22Rv1 (cell line): ENCODE results near the gene CITED4.

Experiments
- CTCF ChIP-seq: fragments of 450-650 bp; IDR thresholded peaks from 2 replicates; pipeline ENCODE4 v1.5.1; 2017; ENCODE audit warnings: mild to moderate bottlenecking
- ZFX ChIP-seq: fragments of 450-650 bp; IDR thresholded peaks from 2 replicates; pipeline ENCODE4 v1.6.1; 2017; ENCODE audit warnings: antibody characterized with exemption, borderline replicate concordance

DNA sequence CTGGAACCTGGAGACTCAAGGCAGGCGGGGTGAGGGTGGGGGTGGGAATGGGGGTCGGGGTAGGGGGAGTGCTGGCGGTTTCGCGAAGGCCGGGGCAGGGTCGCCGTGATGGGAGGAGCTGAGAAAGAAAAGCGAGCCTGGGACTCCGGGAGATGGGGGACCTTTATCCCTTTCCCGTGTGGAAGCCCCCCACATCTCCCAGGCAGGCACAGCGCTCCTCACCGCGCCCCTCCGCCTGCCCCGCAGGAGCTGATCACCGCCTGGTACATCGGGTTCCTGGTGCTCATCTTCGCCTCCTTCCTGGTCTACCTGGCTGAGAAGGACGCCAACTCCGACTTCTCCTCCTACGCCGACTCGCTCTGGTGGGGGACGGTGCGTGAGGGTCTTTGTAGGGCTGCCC lies 43.1 kb downstream of the CITED4 start:
- TF ChIP-seq CTCF (no peak), ZFX (no peak)
